K562 (cell line): ENCODE results near the gene HK1. TPM values are rescaled to one million over a fixed set of nuclear protein-coding genes. Genes with fewer than 3 reads are reported as not detected.

ENCODE experiments used
- ARNT ChIP-seq, 2 experiments: fragments of 450-650 bp; IDR thresholded peaks; 2 replicates each; pipeline ENCODE4 v1.6.1; 2016; ENCODE audit warnings: mild to moderate bottlenecking in 1 of 2
- BRF1 ChIP-seq: IDR thresholded peaks from 3 replicates; pipeline ENCODE4 v1.6.1; 2011; ENCODE audit warnings: borderline replicate concordance, mild to moderate bottlenecking; ENCODE audit not compliant: insufficient read length; ENCODE audit errors: extremely low read depth
- CBX8 ChIP-seq: fragments of 200-600 bp; sonication (generic); IDR thresholded peaks from 2 replicates; pipeline ENCODE4 v1.6.1; 2012; ENCODE audit warnings: borderline replicate concordance, mixed run types, low read depth, mild to moderate bottlenecking, moderate library complexity, mixed read lengths, low read length, control low read depth, inconsistent platforms; ENCODE audit not compliant: poor library complexity, severe bottlenecking; ENCODE audit errors: extremely low read depth
- GTF2A2 ChIP-seq: IDR thresholded peaks from 2 replicates; pipeline ENCODE4 v1.6.1; 2016; ENCODE audit warnings: mild to moderate bottlenecking, missing genetic modification characterization, missing compliant biosample characterization
- HMGN3 ChIP-seq: IDR thresholded peaks from 2 replicates; pipeline ENCODE4 v1.6.1; 2011; ENCODE audit warnings: borderline replicate concordance, low read depth, mild to moderate bottlenecking, mixed read lengths, low read length; ENCODE audit not compliant: insufficient read length; ENCODE audit errors: extremely low read depth
- KAT7 ChIP-seq: sonication (generic); formaldehyde crosslinking; IDR thresholded peaks from 2 replicates; pipeline ENCODE4 v1.8.0; 2022; ENCODE audit warnings: missing genetic modification reagents, mild to moderate bottlenecking, borderline replicate concordance
- KLF1 ChIP-seq: fragments of 450-650 bp; IDR thresholded peaks from 2 replicates; pipeline ENCODE4 v1.6.1; 2016; ENCODE audit warnings: missing genetic modification characterization, missing compliant biosample characterization
- PCBP2 ChIP-seq: fragments of 200-400 bp; formaldehyde crosslinking; IDR thresholded peaks from 2 replicates; pipeline ENCODE4 v1.6.1; 2018; ENCODE audit warnings: low read length, low read depth, mild to moderate bottlenecking, moderate library complexity; ENCODE audit not compliant: poor library complexity, severe bottlenecking
- RBFOX2 ChIP-seq: fragments of 200-400 bp; formaldehyde crosslinking; IDR thresholded peaks from 2 replicates; pipeline ENCODE4 v1.6.1; 2017; ENCODE audit warnings: low read depth, mild to moderate bottlenecking, low read length, moderate library complexity
- RBM15 ChIP-seq: fragments of 200-400 bp; formaldehyde crosslinking; IDR thresholded peaks from 2 replicates; pipeline ENCODE4 v1.6.1; 2018; ENCODE audit warnings: mild to moderate bottlenecking, low read length, moderate library complexity; ENCODE audit not compliant: insufficient read depth
- RBM25 ChIP-seq: fragments of 200-400 bp; formaldehyde crosslinking; IDR thresholded peaks from 2 replicates; pipeline ENCODE4 v1.6.1; 2018; ENCODE audit warnings: low read length, low read depth, moderate library complexity; ENCODE audit not compliant: severe bottlenecking
- RFX1 ChIP-seq: fragments of 450-650 bp; IDR thresholded peaks from 2 replicates; pipeline ENCODE4 v1.6.1; 2016; ENCODE audit warnings: mild to moderate bottlenecking, moderate library complexity
- SLC30A9 ChIP-seq: fragments of 250-450 bp; sonication (Bioruptor Pico); IDR thresholded peaks from 2 replicates; pipeline ENCODE4 v1.8.0; 2022; ENCODE audit warnings: mild to moderate bottlenecking, moderate library complexity
- TGIF2 ChIP-seq: sonication (generic); formaldehyde crosslinking; IDR thresholded peaks from 2 replicates; pipeline ENCODE4 v1.8.1; 2022; ENCODE audit warnings: mild to moderate bottlenecking, missing genetic modification reagents, moderate library complexity
- ZBTB1 ChIP-seq: sonication (generic); formaldehyde crosslinking; IDR thresholded peaks from 2 replicates; pipeline ENCODE4 v1.8.1; 2023; ENCODE audit warnings: missing genetic modification reagents, low read depth, mild to moderate bottlenecking, borderline replicate concordance
- ZBTB17 ChIP-seq: fragments of 450-650 bp; formaldehyde crosslinking; IDR thresholded peaks from 2 replicates; pipeline ENCODE4 v1.4.0; 2020; ENCODE audit warnings: mild to moderate bottlenecking
- ZFPM2 ChIP-seq: fragments of 250-450 bp; sonication (Bioruptor Pico); IDR thresholded peaks from 2 replicates; pipeline ENCODE4 v1.5.1; 2022; ENCODE audit warnings: mild to moderate bottlenecking
- ZNF121 ChIP-seq: sonication (generic); formaldehyde crosslinking; conservative IDR thresholded peaks from 2 replicates; pipeline ENCODE4 v1.8.0; 2022; ENCODE audit warnings: missing genetic modification reagents
- polyA plus RNA-seq, 8 experiments: library from polyadenylated mRNA; depleted of rRNA in 4 of 8; stranded (reverse) in 5 of 8; unstranded in 3 of 8; fragments of >200 nt; fragmentation: Nextera tagmentation in 2 of 8; fragmentation: Illumina TruSeq in 1 of 8; extraction: Ambion mirVana in 2 of 8; extraction: Trizol in 1 of 8; gene quantifications; 2 replicates each; pipeline versions ENCODE4 v1.2.1 to v1.2.3, GENCODE V29; 2011 to 2014; ENCODE audit warnings: inconsistent platforms in 1 of 8, missing spikeins in 1 of 8
- total RNA-seq, 7 experiments: library from RNA; depleted of rRNA in 6 of 7; stranded (reverse); fragments of >200 nt in 6 of 7; fragmentation: Illumina TruSeq in 2 of 7; extraction: Trizol in 2 of 7; gene quantifications; 2 replicates each; pipeline versions ENCODE4 v1.2.1 to v1.2.3, GENCODE V29; 2011 to 2021; ENCODE audit warnings: low replicate concordance in 1 of 7
- TF ChIP-seq, protein P1 (sequence below): fragments of 200-400 bp; formaldehyde crosslinking; IDR thresholded peaks from 2 replicates; pipeline ENCODE4 v1.6.1; 2017; ENCODE audit warnings: mild to moderate bottlenecking, low read depth, low read length, moderate library complexity
- TF ChIP-seq, protein P2 (sequence below), 3 experiments: fragments of 200-800 bp in 1 of 3; sonication (Bioruptor generic) in 1 of 3; sonication (generic) in 1 of 3; formaldehyde crosslinking in 1 of 3; IDR thresholded peaks; 2 replicates each; pipeline versions ENCODE4 v1.6.1 to v1.8.0; 2016 to 2022; ENCODE audit warnings: mild to moderate bottlenecking in 2 of 3, missing compliant biosample characterization in 2 of 3, missing genetic modification characterization in 2 of 3, missing genetic modification reagents in 1 of 3
- TF ChIP-seq, protein P3 (sequence below): sonication (generic); formaldehyde crosslinking; IDR thresholded peaks from 2 replicates; pipeline ENCODE4 v1.8.0; 2022; ENCODE audit warnings: mild to moderate bottlenecking, missing genetic modification reagents

The HK1 gene
- total and polyA plus RNA-seq, 9 of the 15 experiments (the other 6 are each of a cell fraction or from before 2014, with no cell fraction given), result 29.2 to 444 (median 193) TPM

DNA sequence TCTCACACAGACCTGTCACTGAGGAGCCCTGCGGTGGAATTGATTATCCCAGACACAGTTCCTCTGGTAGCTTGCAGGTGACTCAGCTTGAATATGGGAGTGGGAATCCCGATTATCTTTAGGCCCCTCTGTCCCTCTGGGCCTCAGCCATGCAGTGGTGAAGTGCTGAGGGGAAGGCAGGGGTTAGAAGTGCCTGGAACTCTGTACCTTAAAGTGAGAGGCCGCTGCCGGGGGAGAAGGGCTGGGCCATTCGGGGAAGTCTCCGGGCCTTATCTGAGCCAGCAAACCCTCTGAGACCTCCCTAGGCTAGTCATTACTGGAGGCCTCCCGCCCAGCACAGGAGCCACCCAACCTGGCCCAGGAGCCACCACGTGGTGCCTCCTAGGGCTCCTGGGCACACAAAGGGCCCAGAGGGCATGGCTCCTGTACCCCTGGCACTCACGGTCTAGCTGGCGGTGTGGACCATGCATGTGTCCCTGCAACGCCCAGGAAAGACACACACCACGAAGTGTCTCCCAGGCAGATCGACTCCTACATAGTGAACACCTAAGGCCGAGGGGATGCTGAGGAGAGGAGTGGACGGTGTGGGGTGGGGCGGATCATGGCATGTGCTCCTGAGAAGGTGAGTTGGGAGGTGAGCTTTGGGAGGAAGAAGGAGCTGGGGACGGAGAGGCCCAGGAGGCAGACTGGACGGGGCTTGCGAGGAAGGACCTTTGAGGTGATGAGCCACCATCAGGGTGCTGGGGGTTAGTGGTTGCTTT lies 56.2 kb downstream of the HK1 start (continued):
- TF ChIP-seq RBM15, result no peak
- no peak for TF ChIP-seq CBX8
- TF ChIP-seq ZNF121, result no peak
- TF ChIP-seq, protein P1, sequence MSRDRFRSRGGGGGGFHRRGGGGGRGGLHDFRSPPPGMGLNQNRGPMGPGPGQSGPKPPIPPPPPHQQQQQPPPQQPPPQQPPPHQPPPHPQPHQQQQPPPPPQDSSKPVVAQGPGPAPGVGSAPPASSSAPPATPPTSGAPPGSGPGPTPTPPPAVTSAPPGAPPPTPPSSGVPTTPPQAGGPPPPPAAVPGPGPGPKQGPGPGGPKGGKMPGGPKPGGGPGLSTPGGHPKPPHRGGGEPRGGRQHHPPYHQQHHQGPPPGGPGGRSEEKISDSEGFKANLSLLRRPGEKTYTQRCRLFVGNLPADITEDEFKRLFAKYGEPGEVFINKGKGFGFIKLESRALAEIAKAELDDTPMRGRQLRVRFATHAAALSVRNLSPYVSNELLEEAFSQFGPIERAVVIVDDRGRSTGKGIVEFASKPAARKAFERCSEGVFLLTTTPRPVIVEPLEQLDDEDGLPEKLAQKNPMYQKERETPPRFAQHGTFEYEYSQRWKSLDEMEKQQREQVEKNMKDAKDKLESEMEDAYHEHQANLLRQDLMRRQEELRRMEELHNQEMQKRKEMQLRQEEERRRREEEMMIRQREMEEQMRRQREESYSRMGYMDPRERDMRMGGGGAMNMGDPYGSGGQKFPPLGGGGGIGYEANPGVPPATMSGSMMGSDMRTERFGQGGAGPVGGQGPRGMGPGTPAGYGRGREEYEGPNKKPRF, result no peak
- TF ChIP-seq GTF2A2 (tag), result no peak
- peak; percentile 78 for TF ChIP-seq KAT7
- TF ChIP-seq ZBTB17 (CRISPR knock-in tag), result no peak
- TF ChIP-seq, protein P2, sequence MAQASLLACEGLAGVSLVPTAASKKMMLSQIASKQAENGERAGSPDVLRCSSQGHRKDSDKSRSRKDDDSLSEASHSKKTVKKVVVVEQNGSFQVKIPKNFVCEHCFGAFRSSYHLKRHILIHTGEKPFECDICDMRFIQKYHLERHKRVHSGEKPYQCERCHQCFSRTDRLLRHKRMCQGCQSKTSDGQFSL (CRISPR knock-in tag; IDR thresholded peaks at IDR 0.05), result no peak
- TF ChIP-seq, protein P2 (tag; IDR thresholded peaks at IDR 0.05), result no peak
- no peak for TF ChIP-seq PCBP2
- no peak for TF ChIP-seq ARNT (IDR thresholded peaks at IDR 0.05)
- peak; percentile 47 for TF ChIP-seq HMGN3
- TF ChIP-seq TGIF2 (CRISPR knock-in tag), result no peak
- TF ChIP-seq RBFOX2, result peak; percentile 74
- TF ChIP-seq KLF1 (tag), result 0 out of 2 replicates have a peak, but pooled peaks have one; percentile 36
- no peak for TF ChIP-seq RBM25
- no peak for TF ChIP-seq ZFPM2 (CRISPR knock-in tag)
- no peak for TF ChIP-seq BRF1
- no peak for TF ChIP-seq RFX1
- TF ChIP-seq, protein P3, sequence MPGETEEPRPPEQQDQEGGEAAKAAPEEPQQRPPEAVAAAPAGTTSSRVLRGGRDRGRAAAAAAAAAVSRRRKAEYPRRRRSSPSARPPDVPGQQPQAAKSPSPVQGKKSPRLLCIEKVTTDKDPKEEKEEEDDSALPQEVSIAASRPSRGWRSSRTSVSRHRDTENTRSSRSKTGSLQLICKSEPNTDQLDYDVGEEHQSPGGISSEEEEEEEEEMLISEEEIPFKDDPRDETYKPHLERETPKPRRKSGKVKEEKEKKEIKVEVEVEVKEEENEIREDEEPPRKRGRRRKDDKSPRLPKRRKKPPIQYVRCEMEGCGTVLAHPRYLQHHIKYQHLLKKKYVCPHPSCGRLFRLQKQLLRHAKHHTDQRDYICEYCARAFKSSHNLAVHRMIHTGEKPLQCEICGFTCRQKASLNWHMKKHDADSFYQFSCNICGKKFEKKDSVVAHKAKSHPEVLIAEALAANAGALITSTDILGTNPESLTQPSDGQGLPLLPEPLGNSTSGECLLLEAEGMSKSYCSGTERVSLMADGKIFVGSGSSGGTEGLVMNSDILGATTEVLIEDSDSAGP (CRISPR knock-in tag), result 0 out of 2 replicates have a peak, but pooled peaks have one; percentile 14
- TF ChIP-seq ZBTB1 (CRISPR knock-in tag), result no peak
- no peak for TF ChIP-seq SLC30A9
